Measurements from ENCODE around the gene PTPRT. TPM values are rescaled to one million over a fixed set of nuclear protein-coding genes. Genes with fewer than 3 reads are reported as not detected.

The PTPRT gene
- total RNA-seq, 1 experiment from 2014 or later: 0.13 TPM

GRCh38 chr20:42496595-42496994 is 693.1 kb downstream of the PTPRT start:
- Histone ChIP-seq H3K79me1 (ENCODE audit: insufficient read depth, low read depth, low read length, poor library complexity, severe bottlenecking) (no peaks in the 10 kb centered on the region), H3K9ac (ENCODE audit: extremely low read depth, insufficient read length, low read length) (no peak overlapping the region), H3K23ac (ENCODE audit: insufficient read length, low read depth, low read length) (no peak overlapping the region), H3T11ph (ENCODE audit: low read length) (no peak overlapping the region), H3K27me3 (ENCODE audit: insufficient read depth, low read length) (no peaks in the 10 kb centered on the region), H3K27ac (ENCODE audit: insufficient read length, low read depth, low read length) (no peak overlapping the region), H2BK120ac (ENCODE audit: low read depth, low read length, poor library complexity, severe bottlenecking) (no peak overlapping the region), H3K23me2 (ENCODE audit: insufficient read length, low read depth, low read length, poor library complexity, severe bottlenecking) (no peaks in the 10 kb centered on the region), H3K56ac (ENCODE audit: insufficient read length, low read depth, low read length) (no peak overlapping the region), H2BK15ac (ENCODE audit: low read depth, low read length) (no peak overlapping the region), H4K20me1 (ENCODE audit: control insufficient read depth, insufficient read depth, insufficient read length) (no peaks in the 10 kb centered on the region), H3K14ac (ENCODE audit: insufficient read depth, low read length) (no peak overlapping the region), H4K5ac (ENCODE audit: insufficient read length, low read depth, low read length) (no peak overlapping the region), H3K4me2 (ENCODE audit: insufficient read depth, insufficient read length, low read length) (no peak overlapping the region), H3K9me3 (ENCODE audit: control insufficient read depth, low read depth, low read length) (no peaks in the 10 kb centered on the region), H2BK5ac (ENCODE audit: insufficient read length, low read length) (no peak overlapping the region), H2BK20ac (ENCODE audit: low read depth, low read length, poor library complexity, severe bottlenecking) (no peak overlapping the region), H2BK12ac (ENCODE audit: insufficient read length, low read depth, low read length) (no peak overlapping the region), H3K4me1 (ENCODE audit: insufficient read depth, low read length) (no peaks in the 10 kb centered on the region), H2AK5ac (ENCODE audit: insufficient read length, low read length) (no peak overlapping the region), H4K8ac (replicated peaks; ENCODE audit: insufficient read length, low read depth, low read length) (no peak overlapping the region), H2AFZ (ENCODE audit: low read length) (no peak overlapping the region), H3K4ac (ENCODE audit: low read depth, low read length) (no peak overlapping the region), H4K91ac (ENCODE audit: insufficient read length, low read depth, low read length) (no peak overlapping the region), H3K18ac (ENCODE audit: insufficient read length, low read depth, low read length) (no peak overlapping the region), H3K79me2 (ENCODE audit: insufficient read depth, low read length) (no peaks in the 10 kb centered on the region)
- Mint-ChIP-seq H3K4me3 (no peak overlapping the region), H3K27me3 (ENCODE audit: low read depth) (peaks cover 17% of the 10 kb centered on the region), H3K9me3 (no peaks in the 10 kb centered on the region), H3K36me3 (ENCODE audit: insufficient read depth in 1 of 3, low read depth in 3 of 3) (no peaks in the 10 kb centered on the region), H3K4me1 (peaks cover 0 to 8% of the 10 kb centered on the region in 2 experiments; a peak in 1 of 4 replicates), H3K27ac (no peak overlapping the region)
- TF ChIP-seq CTCF (conservative IDR thresholded peaks at IDR 0.05): no peak
- no CpG with 5 or more reads among the region's 5 CpGs for WGBS (ENCODE audit: extremely low coverage, insufficient read length, low lambda C conversion rate)
- no peak for DNase-seq
